Neural progenitor cell (in vitro differentiated cells): ENCODE results near the gene POLG2. TPM values are rescaled to one million over a fixed set of nuclear protein-coding genes. Genes with fewer than 3 reads are reported as not detected.

Experiments
- DNase-seq: peaks from one replicate; pipeline ENCODE4 v3.0.0-alpha.2; 2016; ENCODE audit warnings: low spot score
- H2AFZ ChIP-seq: fragments of 200-600 bp; sonication (generic); replicated peaks from 2 replicates; pipeline ENCODE4 v1.6.1; 2016; ENCODE audit warnings: antibody characterized with exemption
- H3F3A ChIP-seq: fragments of 200-600 bp; sonication (generic); 2 replicates; pipeline ENCODE4 v1.6.1; 2016; ENCODE audit warnings: antibody characterized with exemption, low read depth
- H3K27ac ChIP-seq: fragments of 200-600 bp; sonication (generic); 2 replicates; pipeline ENCODE4 v1.5.1; 2016; ENCODE audit warnings: mild to moderate bottlenecking
- H3K27me3 ChIP-seq: fragments of 200-600 bp; sonication (generic); 2 replicates; pipeline ENCODE4 v1.6.1; 2016; ENCODE audit warnings: mild to moderate bottlenecking, moderate library complexity
- H3K36me3 ChIP-seq: fragments of 200-600 bp; sonication (generic); 2 replicates; pipeline ENCODE4 v1.5.1; 2016
- H3K4me1 ChIP-seq: fragments of 200-600 bp; sonication (generic); 2 replicates; pipeline ENCODE4 v1.6.1; 2016; ENCODE audit warnings: mixed run types
- H3K4me2 ChIP-seq: fragments of 200-600 bp; sonication (generic); 2 replicates; pipeline ENCODE4 v1.6.1; 2016
- H3K4me3 ChIP-seq: fragments of 200-600 bp; sonication (generic); 2 replicates; pipeline ENCODE4 v1.5.1; 2016
- H3K79me2 ChIP-seq: fragments of 200-600 bp; sonication (generic); 2 replicates; pipeline ENCODE4 v1.6.1; 2016; ENCODE audit warnings: low read depth
- H3K9ac ChIP-seq: fragments of 200-600 bp; sonication (generic); 2 replicates; pipeline ENCODE4 v1.6.1; 2016
- H3K9me3 ChIP-seq: fragments of 200-600 bp; sonication (generic); 2 replicates; pipeline ENCODE4 v1.5.1; 2016; ENCODE audit warnings: low read depth
- H4K20me1 ChIP-seq: fragments of 200-600 bp; sonication (generic); 2 replicates; pipeline ENCODE4 v1.6.1; 2016; ENCODE audit warnings: low read depth
- H3K27ac Mint-ChIP-seq: 3 replicates; pipeline ENCODE4 v1.8.0; 2021; ENCODE audit warnings: mixed read lengths
- H3K27me3 Mint-ChIP-seq: 2 replicates; pipeline ENCODE4 v1.8.0; 2022; ENCODE audit warnings: low read depth, mild to moderate bottlenecking, inconsistent platforms, moderate library complexity, mixed read lengths; ENCODE audit not compliant: insufficient read depth
- H3K36me3 Mint-ChIP-seq: 3 replicates; pipeline ENCODE4 v1.8.0; 2021; ENCODE audit warnings: mixed read lengths
- H3K4me1 Mint-ChIP-seq: 3 replicates; pipeline ENCODE4 v1.8.0; 2021; ENCODE audit warnings: mixed read lengths
- H3K4me3 Mint-ChIP-seq: 3 replicates; pipeline ENCODE4 v1.8.0; 2021; ENCODE audit warnings: mild to moderate bottlenecking, moderate library complexity, mixed read lengths
- H3K9me3 Mint-ChIP-seq: 3 replicates; pipeline ENCODE4 v1.8.0; 2020; ENCODE audit warnings: mixed read lengths
- EZH2 ChIP-seq: fragments of 200-600 bp; sonication (generic); IDR thresholded peaks from 2 replicates; pipeline ENCODE4 v1.6.1; 2017; ENCODE audit warnings: antibody characterized with exemption, mild to moderate bottlenecking, moderate library complexity
- EZH2phosphoT487 ChIP-seq: fragments of 200-600 bp; sonication (generic); IDR thresholded peaks from 2 replicates; pipeline ENCODE4 v1.6.1; 2017; ENCODE audit warnings: antibody characterized with exemption
- total RNA-seq: library from RNA; depleted of rRNA; stranded (reverse); fragments of >200 nt; gene quantifications from 2 replicates; pipeline ENCODE4 v1.2.3, GENCODE V29; 2015; ENCODE audit warnings: low replicate concordance
- TF ChIP-seq, protein P1 (sequence below): fragments of 200-600 bp; sonication (generic); IDR thresholded peaks from 2 replicates; pipeline ENCODE4 v1.5.1; 2017; ENCODE audit warnings: antibody characterized with exemption, mild to moderate bottlenecking

Gene POLG2
- total RNA-seq, 1 donor from 2014 or later = 33.9 TPM

DNA sequence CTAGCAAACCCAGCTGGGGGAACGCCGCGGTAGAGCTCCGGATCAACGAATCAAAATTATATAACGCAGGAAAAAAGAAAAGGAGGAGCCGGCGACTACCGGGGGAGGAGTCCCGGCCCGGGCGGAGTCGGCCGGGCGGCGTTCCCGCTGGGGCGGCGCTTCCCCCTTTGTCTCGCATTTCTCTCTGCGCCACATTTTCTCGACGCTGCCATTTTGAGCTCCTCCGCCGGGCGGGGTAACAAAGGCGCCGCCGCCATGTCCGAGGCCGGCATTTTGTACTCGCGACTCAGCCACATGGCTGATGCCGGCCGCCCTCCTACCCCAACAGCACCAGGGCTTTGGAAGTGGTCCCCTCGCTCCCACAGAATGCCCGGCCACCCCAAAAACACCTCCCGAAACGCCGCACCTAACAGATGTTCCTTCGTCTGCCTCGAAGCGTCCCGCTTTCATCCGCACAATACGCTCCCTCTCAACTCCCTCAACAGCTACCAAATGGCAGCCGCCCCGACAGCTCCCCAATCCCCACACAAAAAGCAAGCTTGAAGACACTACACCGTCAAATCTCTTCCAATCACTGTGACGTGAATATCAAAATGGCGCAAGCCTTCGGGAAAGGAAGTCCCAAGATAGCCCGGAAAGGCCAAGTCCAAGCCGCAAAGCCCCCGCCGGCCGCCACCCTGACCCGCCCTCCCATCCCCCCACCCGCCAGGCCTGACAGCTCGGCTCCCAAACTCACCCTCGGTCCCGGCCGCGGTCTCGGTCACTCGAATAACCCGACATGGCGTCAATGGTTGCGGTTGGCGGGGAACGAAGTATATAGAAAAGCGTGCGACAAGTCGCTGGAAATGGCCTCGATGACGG, 8.7 kb upstream of the POLG2 start:
- Histone ChIP-seq H3K27me3 (no peaks in the 10 kb centered on the region), H3K4me2 (peak overlapping the region; percentile 96), H3K9me3 (no peaks in the 10 kb centered on the region), H3K36me3 (peaks cover 45% of the 10 kb centered on the region), H3K4me3 (peak overlapping the region; percentile 93), H3K79me2 (peaks cover 94% of the 10 kb centered on the region), H2AFZ (no peak overlapping the region), H3K27ac (peak overlapping the region; percentile 96), H3K4me1 (peaks cover 20% of the 10 kb centered on the region), H4K20me1 (peaks cover 74% of the 10 kb centered on the region), H3F3A (peaks cover 60% of the 10 kb centered on the region), H3K9ac (peak overlapping the region; percentile 100)
- peak overlapping the region; percentile 100 for H3K27ac Mint-ChIP-seq
- H3K9me3 Mint-ChIP-seq = no peaks in the 10 kb centered on the region
- H3K4me3 Mint-ChIP-seq = peak overlapping the region; percentile 100
- H3K4me1 Mint-ChIP-seq = peaks cover 32% of the 10 kb centered on the region
- TF ChIP-seq, protein P1, sequence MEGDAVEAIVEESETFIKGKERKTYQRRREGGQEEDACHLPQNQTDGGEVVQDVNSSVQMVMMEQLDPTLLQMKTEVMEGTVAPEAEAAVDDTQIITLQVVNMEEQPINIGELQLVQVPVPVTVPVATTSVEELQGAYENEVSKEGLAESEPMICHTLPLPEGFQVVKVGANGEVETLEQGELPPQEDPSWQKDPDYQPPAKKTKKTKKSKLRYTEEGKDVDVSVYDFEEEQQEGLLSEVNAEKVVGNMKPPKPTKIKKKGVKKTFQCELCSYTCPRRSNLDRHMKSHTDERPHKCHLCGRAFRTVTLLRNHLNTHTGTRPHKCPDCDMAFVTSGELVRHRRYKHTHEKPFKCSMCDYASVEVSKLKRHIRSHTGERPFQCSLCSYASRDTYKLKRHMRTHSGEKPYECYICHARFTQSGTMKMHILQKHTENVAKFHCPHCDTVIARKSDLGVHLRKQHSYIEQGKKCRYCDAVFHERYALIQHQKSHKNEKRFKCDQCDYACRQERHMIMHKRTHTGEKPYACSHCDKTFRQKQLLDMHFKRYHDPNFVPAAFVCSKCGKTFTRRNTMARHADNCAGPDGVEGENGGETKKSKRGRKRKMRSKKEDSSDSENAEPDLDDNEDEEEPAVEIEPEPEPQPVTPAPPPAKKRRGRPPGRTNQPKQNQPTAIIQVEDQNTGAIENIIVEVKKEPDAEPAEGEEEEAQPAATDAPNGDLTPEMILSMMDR = no peak
- TF ChIP-seq EZH2 (no peak), EZH2phosphoT487 (no peak)
- DNase-seq = peak; percentile 94
- H3K36me3 Mint-ChIP-seq = peaks cover 45% of the 10 kb centered on the region
- H3K27me3 Mint-ChIP-seq = peaks cover 12% of the 10 kb centered on the region

DNA sequence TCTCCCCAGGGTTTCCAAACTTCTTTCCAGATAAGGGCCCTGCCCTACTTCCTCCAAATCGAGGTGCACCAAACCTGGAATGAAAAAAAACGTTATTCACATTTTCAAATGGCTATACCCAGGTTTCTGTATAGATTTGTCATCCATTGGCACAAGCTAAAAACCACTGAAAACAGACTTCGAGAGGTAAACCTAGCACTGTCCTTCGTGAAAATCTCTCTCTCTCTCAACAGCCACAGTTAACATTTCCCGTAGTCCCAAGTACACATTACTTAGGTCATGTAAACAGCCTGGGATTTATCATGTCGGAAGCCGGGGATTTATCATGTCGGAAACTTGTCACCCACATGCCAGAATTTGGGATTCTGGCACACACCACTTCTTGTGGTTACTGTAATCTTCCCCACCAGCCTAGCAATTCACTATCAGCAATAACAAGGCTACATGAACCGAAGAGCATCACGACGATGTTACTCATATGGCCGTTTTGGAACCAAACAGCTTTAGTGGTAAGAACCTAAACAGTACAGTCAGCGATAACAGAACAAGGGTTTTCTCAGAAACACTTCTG, 8.0 kb upstream of the POLG2 start:
- TF ChIP-seq EZH2phosphoT487 (no peak), EZH2 (no peak)
- TF ChIP-seq, protein P1 = no peak
- Histone ChIP-seq H3K4me2 (peak overlapping the region; percentile 96), H2AFZ (no peak overlapping the region), H3K9ac (peak overlapping the region; percentile 100), H3K27ac (peak overlapping the region; percentile 39), H3K79me2 (peaks cover 94% of the 10 kb centered on the region), H3F3A (peaks cover 67% of the 10 kb centered on the region), H3K9me3 (no peaks in the 10 kb centered on the region), H3K4me3 (peak overlapping the region; percentile 93), H4K20me1 (peaks cover 76% of the 10 kb centered on the region), H3K27me3 (no peaks in the 10 kb centered on the region), H3K36me3 (peaks cover 52% of the 10 kb centered on the region), H3K4me1 (peaks cover 20% of the 10 kb centered on the region)
- H3K9me3 Mint-ChIP-seq = no peaks in the 10 kb centered on the region
- peaks cover 12% of the 10 kb centered on the region for H3K27me3 Mint-ChIP-seq
- H3K27ac Mint-ChIP-seq = peak overlapping the region; percentile 95
- peaks cover 46% of the 10 kb centered on the region for H3K36me3 Mint-ChIP-seq
- H3K4me3 Mint-ChIP-seq = peak overlapping the region; percentile 100
- no peak for DNase-seq
- H3K4me1 Mint-ChIP-seq = peaks cover 38% of the 10 kb centered on the region

- H3K27ac ChIP-seq = no peak overlapping the region
- H3K27ac Mint-ChIP-seq = no peak overlapping the region
Observed at GRCh38 chr17:64503821-64504768, 7.2 kb upstream of the POLG2 start.

More at GRCh38 chr17:64503821-64504768, 7.2 kb upstream of the POLG2 start:
- peak overlapping the region; percentile 100 for H3K4me3 Mint-ChIP-seq
- H3K79me2 ChIP-seq = peaks cover 93% of the 10 kb centered on the region
- peak overlapping the region; percentile 96 for H3K4me2 ChIP-seq
- H3K27me3 ChIP-seq = no peaks in the 10 kb centered on the region
- peaks cover 59% of the 10 kb centered on the region for H3K36me3 ChIP-seq
- no peaks in the 10 kb centered on the region for H3K9me3 Mint-ChIP-seq
- peaks cover 37% of the 10 kb centered on the region for H3K4me1 Mint-ChIP-seq
- TF ChIP-seq, protein P1 = no peak
- TF ChIP-seq EZH2 (no peak), EZH2phosphoT487 (no peak)
- peaks cover 12% of the 10 kb centered on the region for H3K27me3 Mint-ChIP-seq
- no peak overlapping the region for H2AFZ ChIP-seq
- H3K9ac ChIP-seq = peak overlapping the region; percentile 100
- H3K4me3 ChIP-seq = peak overlapping the region; percentile 93
- peaks cover 50% of the 10 kb centered on the region for H3K36me3 Mint-ChIP-seq
- DNase-seq = no peak
- peaks cover 75% of the 10 kb centered on the region for H3F3A ChIP-seq
- H3K9me3 ChIP-seq = no peaks in the 10 kb centered on the region
- H4K20me1 ChIP-seq = peaks cover 78% of the 10 kb centered on the region
- H3K4me1 ChIP-seq = peaks cover 26% of the 10 kb centered on the region
